Fibroblast of upper back skin (primary cell): ENCODE measurements around the gene ZNF701.
"Not testable (repeated sequence)": the region's sequence is repeated elsewhere in the genome, so short reads cannot be mapped to it uniquely, and the experiment has no call there.

Experiments
- DNase-seq: peaks from one replicate; pipeline ENCODE4 v3.0.0-alpha.2; 2013

The ZNF701 gene

GRCh38 chr19:52567921-52568320 lies 2.2 kb upstream of the ZNF701 start:
- DNase-seq: no peak

- DNase-seq: not testable (repeated sequence)
These were observed 468 bp upstream of the ZNF701 start for GRCh38 chr19:52569638-52569999.

- no peak for DNase-seq
These were observed 14.8 kb downstream of the ZNF701 start for GRCh38 chr19:52584736-52585440.

GRCh38 chr19:52585604-52586003 lies 15.5 kb downstream of the ZNF701 start:
- no peak for DNase-seq

- no peak for DNase-seq
These were observed 20.6 kb downstream of the ZNF701 start for GRCh38 chr19:52590728-52591127.

GRCh38 chr19:52592301-52592700 lies 22.2 kb downstream of the ZNF701 start:
- DNase-seq: no peak

GRCh38 chr19:52593441-52593840 lies 23.4 kb downstream of the ZNF701 start:
- DNase-seq: not testable (repeated sequence)

GRCh38 chr19:52599241-52599640 lies 29.2 kb downstream of the ZNF701 start:
- no peak for DNase-seq

GRCh38 chr19:52600639-52601024 lies 30.5 kb downstream of the ZNF701 start:
- DNase-seq: no peak

GRCh38 chr19:52601025-52601973 lies 31.2 kb downstream of the ZNF701 start:
- peak; percentile 87 for DNase-seq

- DNase-seq: not testable (repeated sequence)
These were observed 31.9 kb downstream of the ZNF701 start for GRCh38 chr19:52601974-52602366.

GRCh38 chr19:52602941-52603340 lies 32.9 kb downstream of the ZNF701 start:
- DNase-seq: no peak

GRCh38 chr19:52603558-52604207 lies 33.6 kb downstream of the ZNF701 start:
- no peak for DNase-seq

- no peak for DNase-seq
These were observed 43.3 kb downstream of the ZNF701 start for GRCh38 chr19:52613299-52613906.

GRCh38 chr19:52621376-52621775 lies 51.3 kb downstream of the ZNF701 start:
- DNase-seq: no peak

GRCh38 chr19:52622261-52622660 lies 52.2 kb downstream of the ZNF701 start:
- no peak for DNase-seq

GRCh38 chr19:52626915-52627314 lies 56.8 kb downstream of the ZNF701 start:
- DNase-seq: no peak

GRCh38 chr19:52627441-52627840 lies 57.4 kb downstream of the ZNF701 start:
- DNase-seq: not testable (repeated sequence)

GRCh38 chr19:52635786-52636570 lies 65.9 kb downstream of the ZNF701 start:
- no peak for DNase-seq
